GM23338 (cell line): ENCODE results near the gene RELN. TPM values are rescaled to one million over a fixed set of nuclear protein-coding genes. Genes with fewer than 3 reads are reported as not detected.

ENCODE experiments used
- ATAC-seq: fragments of 200-7000 bp; cut with Tn5 transposase; 3 replicates; pipeline ENCODE4 v1.9.1; 2020
- DNase-seq: peaks from one replicate; pipeline ENCODE4 v3.0.0-alpha.2; 2015; ENCODE audit warnings: low spot score
- H2AFZ ChIP-seq: fragments of 200-600 bp; sonication (generic); 2 replicates; pipeline ENCODE4 v1.8.0; 2016; ENCODE audit warnings: antibody characterized with exemption, mild to moderate bottlenecking, moderate library complexity
- H3F3A ChIP-seq: fragments of 200-600 bp; sonication (generic); replicated peaks from 2 replicates; pipeline ENCODE4 v1.8.0; 2017; ENCODE audit warnings: antibody characterized with exemption, mixed run types, low read depth
- H3K27ac ChIP-seq: fragments of 200-600 bp; sonication (generic); 2 replicates; pipeline ENCODE4 v1.6.1; 2016; ENCODE audit warnings: low read depth
- H3K27me3 ChIP-seq: fragments of 200-600 bp; sonication (generic); 2 replicates; pipeline ENCODE4 v1.8.0; 2016; ENCODE audit warnings: mild to moderate bottlenecking, mixed run types, moderate library complexity; ENCODE audit not compliant: insufficient read depth
- H3K36me3 ChIP-seq: fragments of 200-600 bp; sonication (generic); 2 replicates; pipeline ENCODE4 v1.8.0; 2016; ENCODE audit warnings: mild to moderate bottlenecking; ENCODE audit not compliant: insufficient read depth
- H3K4me1 ChIP-seq: fragments of 200-600 bp; sonication (generic); 2 replicates; pipeline ENCODE4 v1.8.0; 2016; ENCODE audit warnings: mild to moderate bottlenecking, moderate library complexity; ENCODE audit not compliant: insufficient read depth
- H3K4me2 ChIP-seq: fragments of 200-600 bp; sonication (generic); 2 replicates; pipeline ENCODE4 v1.7.1; 2017; ENCODE audit warnings: mixed run types
- H3K4me3 ChIP-seq: fragments of 200-600 bp; sonication (generic); 2 replicates; pipeline ENCODE4 v1.6.1; 2016; ENCODE audit warnings: mixed run types
- H3K79me2 ChIP-seq: fragments of 200-600 bp; sonication (generic); replicated peaks from 2 replicates; pipeline ENCODE4 v1.8.0; 2017; ENCODE audit warnings: mild to moderate bottlenecking; ENCODE audit not compliant: insufficient read depth
- H3K9me2 ChIP-seq: fragments of 200-600 bp; sonication (generic); 2 replicates; pipeline ENCODE4 v1.8.0; 2017; ENCODE audit not compliant: insufficient read depth
- H4K20me1 ChIP-seq: fragments of 200-600 bp; sonication (generic); replicated peaks from 2 replicates; pipeline ENCODE4 v1.8.0; 2017; ENCODE audit warnings: mild to moderate bottlenecking; ENCODE audit not compliant: insufficient read depth
- H3K27ac Mint-ChIP-seq: 2 replicates; pipeline ENCODE4 v1.8.0; 2020; ENCODE audit warnings: inconsistent platforms, mild to moderate bottlenecking, moderate library complexity, mixed read lengths
- H3K27me3 Mint-ChIP-seq: 3 replicates; pipeline ENCODE4 v1.8.0; 2022; ENCODE audit warnings: low read depth, mild to moderate bottlenecking, moderate library complexity, mixed read lengths, inconsistent platforms; ENCODE audit not compliant: insufficient read depth, poor library complexity
- H3K36me3 Mint-ChIP-seq: 3 replicates; pipeline ENCODE4 v1.8.0; 2021; ENCODE audit warnings: low read depth, mild to moderate bottlenecking, inconsistent platforms, moderate library complexity, mixed read lengths
- H3K4me1 Mint-ChIP-seq: 3 replicates; pipeline ENCODE4 v1.8.0; 2020; ENCODE audit warnings: mild to moderate bottlenecking, inconsistent platforms, mixed read lengths
- H3K4me3 Mint-ChIP-seq: 3 replicates; pipeline ENCODE4 v1.8.0; 2021; ENCODE audit warnings: moderate library complexity, mild to moderate bottlenecking, inconsistent platforms, mixed read lengths
- H3K9me3 Mint-ChIP-seq: 3 replicates; pipeline ENCODE4 v1.8.0; 2020; ENCODE audit warnings: moderate library complexity, mild to moderate bottlenecking, inconsistent platforms, mixed read lengths
- CREB1 ChIP-seq: fragments of 250-450 bp; sonication (Bioruptor Pico); IDR thresholded peaks from 2 replicates; pipeline ENCODE4 v1.5.0; 2020; ENCODE audit warnings: low read depth, mild to moderate bottlenecking, moderate library complexity
- CTCF ChIP-seq, 2 experiments: fragments of 200-600 bp in 1 of 2; sonication (generic) in 1 of 2; conservative IDR thresholded peaks; 2 replicates each; pipeline versions ENCODE4 v1.5.1 to v1.6.1; 2016 to 2017; ENCODE audit warnings: antibody characterized with exemption in 2 of 2, low read depth in 2 of 2, mild to moderate bottlenecking in 2 of 2, moderate library complexity in 1 of 2
- ETS1 ChIP-seq: IDR thresholded peaks from 2 replicates; pipeline ENCODE4 v1.6.1; 2016; ENCODE audit warnings: antibody characterized with exemption
- EZH2 ChIP-seq: fragments of 200-600 bp; sonication (generic); IDR thresholded peaks from one replicate; pipeline ENCODE4 v1.8.0; 2017; ENCODE audit warnings: antibody characterized with exemption, mild to moderate bottlenecking, low read depth; ENCODE audit not compliant: unreplicated experiment
- EZH2phosphoT487 ChIP-seq: fragments of 200-600 bp; sonication (generic); IDR thresholded peaks from one replicate; pipeline ENCODE4 v1.8.1; 2018; ENCODE audit warnings: antibody characterized with exemption; ENCODE audit not compliant: unreplicated experiment
- JUNB ChIP-seq: IDR thresholded peaks from one replicate; pipeline ENCODE4 v1.6.1; 2016; ENCODE audit warnings: antibody characterized with exemption; ENCODE audit not compliant: unreplicated experiment
- NANOG ChIP-seq: IDR thresholded peaks from 2 replicates; pipeline ENCODE4 v1.6.1; 2016; ENCODE audit warnings: antibody characterized with exemption, borderline replicate concordance
- POLR2AphosphoS5 ChIP-seq: IDR thresholded peaks from 2 replicates; pipeline ENCODE4 v1.6.1; 2016; ENCODE audit warnings: antibody characterized with exemption, low read depth
- REST ChIP-seq: IDR thresholded peaks from one replicate; pipeline ENCODE4 v1.6.1; 2018; ENCODE audit warnings: antibody characterized with exemption; ENCODE audit not compliant: unreplicated experiment
- STAT1 ChIP-seq: IDR thresholded peaks from one replicate; pipeline ENCODE4 v1.6.1; 2016; ENCODE audit warnings: antibody characterized with exemption; ENCODE audit not compliant: unreplicated experiment
- ZNF114 ChIP-seq: fragments of 250-450 bp; sonication (Bioruptor Pico); IDR thresholded peaks from 2 replicates; pipeline ENCODE4 v1.5.0; 2020; ENCODE audit warnings: mild to moderate bottlenecking, moderate library complexity
- ZNF331 ChIP-seq: fragments of 250-450 bp; sonication (Bioruptor Pico); IDR thresholded peaks from 2 replicates; pipeline ENCODE4 v1.5.0; 2020; ENCODE audit warnings: low read depth, mild to moderate bottlenecking, moderate library complexity
- ZNF462 ChIP-seq: fragments of 250-450 bp; sonication (Bioruptor Pico); IDR thresholded peaks from 2 replicates; pipeline ENCODE4 v1.5.0; 2020; ENCODE audit warnings: mild to moderate bottlenecking, moderate library complexity
- polyA plus RNA-seq: library from polyadenylated mRNA; unstranded; fragments of >200 nt; fragmentation: Nextera tagmentation; extraction: Ambion mirVana; gene quantifications from 2 replicates; pipeline ENCODE4 v1.2.1, GENCODE V29; 2016
- total RNA-seq: library from RNA; depleted of rRNA; stranded (reverse); fragments of >200 nt; shearing (Covaris generic); gene quantifications from 2 replicates; pipeline ENCODE4 v1.2.3, GENCODE V29; 2014

Gene RELN
- total and polyA plus RNA-seq, 2 experiments from 2014 or later: 0.10 to 0.76 TPM

GRCh38 chr7:103964269-103964668, 25.2 kb downstream of the RELN start:
- H3K4me1 Mint-ChIP-seq: peaks cover 9% of the 10 kb centered on the region
- ATAC-seq (no peak), DNase-seq (no peak)
- H3K27ac Mint-ChIP-seq: no peak overlapping the region
- no peak overlapping the region for H3K27ac ChIP-seq
- H3K4me3 ChIP-seq: no peak overlapping the region
- H3K4me3 Mint-ChIP-seq: no peak overlapping the region
- no peaks in the 10 kb centered on the region for H3F3A ChIP-seq
- no peaks in the 10 kb centered on the region for H3K27me3 ChIP-seq
- H3K9me3 Mint-ChIP-seq: no peaks in the 10 kb centered on the region
- no peaks in the 10 kb centered on the region for H3K36me3 Mint-ChIP-seq
- no peaks in the 10 kb centered on the region for H3K4me1 ChIP-seq
- no peaks in the 10 kb centered on the region for H3K9me2 ChIP-seq
- H4K20me1 ChIP-seq: no peaks in the 10 kb centered on the region
- no peak overlapping the region for H2AFZ ChIP-seq
- no peaks in the 10 kb centered on the region for H3K36me3 ChIP-seq
- TF ChIP-seq NANOG: no peak
- TF ChIP-seq CTCF (conservative IDR thresholded peaks at IDR 0.05; ENCODE audit: low read depth in 2 of 2): no peak
- no peak for TF ChIP-seq EZH2
- no peak for TF ChIP-seq CREB1
- no peak for TF ChIP-seq EZH2phosphoT487
- no peak for TF ChIP-seq ZNF114
- no peak for TF ChIP-seq ETS1
- TF ChIP-seq REST: no peak
- no peak for TF ChIP-seq POLR2AphosphoS5
- TF ChIP-seq ZNF331 (CRISPR knock-in tag): no peak
- TF ChIP-seq STAT1: no peak
- TF ChIP-seq ZNF462 (CRISPR knock-in tag): no peak
- TF ChIP-seq JUNB: no peak
- H3K79me2 ChIP-seq: no peaks in the 10 kb centered on the region
- H3K4me2 ChIP-seq: no peak overlapping the region
- H3K27me3 Mint-ChIP-seq: peaks cover 3% of the 10 kb centered on the region
